HG03095 (cell line): ENCODE results near the gene MGRN1.
A peak's percentile ranks its signal among the peaks of the same experiment; 100 is the strongest.

Experiments used
- ATAC-seq: cut with Tn5 transposase; IDR thresholded peaks from one replicate; pipeline ENCODE4 v1.9.1; 2021; ENCODE audit warnings: moderate library complexity; ENCODE audit not compliant: unreplicated experiment

The MGRN1 gene

DNA sequence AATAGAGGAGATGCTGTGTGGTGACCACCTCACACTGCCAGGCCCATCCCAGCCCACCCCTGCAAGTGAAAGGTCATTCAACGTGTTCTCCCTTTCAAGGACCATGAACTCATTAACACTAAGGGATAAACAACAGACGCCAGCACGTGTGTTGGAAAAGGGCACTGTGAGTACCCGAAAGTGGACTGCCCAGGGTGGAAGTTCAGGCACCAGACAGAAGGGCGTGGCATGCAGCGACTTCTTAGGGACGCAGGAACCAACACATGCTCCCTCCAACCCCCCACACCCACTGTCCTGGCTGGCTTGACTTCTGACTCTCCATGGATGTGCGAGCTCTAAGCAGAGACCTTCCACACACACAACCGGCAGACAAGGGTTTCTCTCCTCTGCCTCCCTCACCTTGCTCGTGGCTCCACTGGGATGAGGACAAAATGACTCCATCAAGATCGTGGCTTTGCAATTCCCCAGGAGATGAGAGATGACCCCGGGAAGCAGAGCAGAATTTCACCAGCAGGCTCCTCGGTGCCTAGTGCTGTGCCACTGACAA, 20.9 kb upstream of the MGRN1 start:
- ATAC-seq = no peak

DNA sequence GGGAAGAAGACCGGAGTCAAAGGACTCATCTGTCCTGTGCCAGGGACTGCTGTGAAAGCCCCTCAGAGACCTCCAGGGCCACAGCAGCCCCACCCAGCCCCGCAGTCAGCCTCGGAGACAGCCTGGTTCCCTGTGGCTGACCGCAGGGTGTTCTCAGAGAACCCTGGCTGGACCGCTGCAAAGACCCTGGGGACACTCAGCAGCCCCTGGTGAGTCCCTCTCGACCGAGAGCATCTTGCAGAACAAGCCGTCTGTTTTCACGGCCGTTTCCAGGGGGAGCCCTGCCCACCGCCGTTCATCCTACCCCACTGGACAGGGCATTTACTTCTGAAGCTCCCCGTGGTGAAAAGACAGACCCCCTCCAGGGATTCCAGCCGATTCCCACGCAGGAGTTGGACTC, 20.2 kb upstream of the MGRN1 start:
- no peak for ATAC-seq

DNA sequence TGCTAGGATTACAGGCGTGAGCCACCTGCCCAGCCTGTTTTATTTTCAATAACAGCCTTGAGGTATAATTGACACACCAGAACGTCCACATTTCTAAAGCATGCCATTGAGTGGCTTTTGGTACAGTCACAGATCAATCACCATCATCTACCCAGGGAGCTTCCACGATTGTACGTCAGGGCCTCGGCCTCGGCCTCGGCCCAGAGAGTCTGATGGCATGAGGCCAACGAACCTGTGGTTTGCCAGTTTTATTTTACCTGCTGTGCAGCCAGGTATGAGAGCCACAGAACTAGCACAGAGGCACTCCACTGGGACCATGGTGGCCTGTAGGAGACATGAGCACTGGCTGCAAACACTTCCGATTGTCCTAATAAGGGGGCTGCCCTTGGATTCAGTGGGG, 18.3 kb upstream of the MGRN1 start:
- no peak for ATAC-seq

DNA sequence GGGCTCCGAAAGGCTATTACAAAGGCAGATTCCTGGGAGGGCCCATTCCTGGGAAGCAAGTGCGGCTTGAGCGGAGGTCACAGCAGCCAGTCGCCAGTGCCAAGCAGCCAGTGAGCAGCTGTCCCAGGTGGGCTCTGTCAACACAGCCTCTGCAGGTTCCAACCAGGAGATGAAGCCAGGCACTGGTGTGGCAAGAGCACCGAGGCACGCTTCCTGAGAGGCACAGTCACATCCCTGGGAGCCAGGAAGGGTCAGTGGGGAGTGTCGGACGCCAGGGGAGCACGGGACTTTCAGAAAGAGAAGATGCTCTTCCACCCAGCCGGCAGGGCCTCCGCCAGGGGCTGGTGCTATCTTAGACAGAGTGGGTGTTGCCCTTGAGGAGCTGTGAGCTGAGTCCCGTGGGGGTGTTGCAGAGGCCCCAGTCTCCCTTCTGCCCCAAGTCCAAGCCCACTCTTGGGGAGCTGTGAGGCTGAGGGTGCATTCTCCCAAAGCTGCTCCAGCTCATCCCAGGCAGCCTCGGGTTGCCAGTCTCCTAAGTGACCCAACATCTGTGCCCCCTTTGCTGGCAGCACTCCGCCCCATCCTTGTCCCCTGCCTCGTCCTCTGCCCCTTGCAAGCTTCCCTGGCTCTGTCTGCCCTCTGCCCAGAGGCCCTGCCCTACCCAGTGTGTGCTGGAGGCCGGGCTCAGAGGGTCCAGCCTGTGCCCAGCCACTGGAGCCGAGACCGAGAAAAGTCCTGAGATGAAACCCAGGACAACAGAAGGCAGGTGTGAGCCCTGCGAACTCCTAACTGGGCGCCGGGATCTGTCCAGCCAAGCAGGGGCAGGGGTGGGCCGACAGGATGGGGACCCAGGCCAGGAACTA, 16.6 kb upstream of the MGRN1 start:
- no peak for ATAC-seq

DNA sequence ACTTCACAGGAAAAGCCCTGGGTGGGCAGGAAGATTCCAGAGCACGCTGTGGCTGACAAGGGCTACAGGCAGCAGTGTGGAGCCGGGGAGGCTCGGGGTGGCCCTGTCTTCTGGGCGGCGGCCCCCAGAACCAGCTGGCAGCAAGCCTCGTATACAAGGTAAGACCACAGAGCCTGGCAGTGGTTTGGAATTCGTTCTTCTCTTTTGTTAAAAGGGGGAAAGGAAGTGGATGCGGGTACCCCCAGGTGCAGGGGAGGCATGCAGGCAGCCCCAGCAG, 16.0 kb upstream of the MGRN1 start:
- no peak for ATAC-seq

DNA sequence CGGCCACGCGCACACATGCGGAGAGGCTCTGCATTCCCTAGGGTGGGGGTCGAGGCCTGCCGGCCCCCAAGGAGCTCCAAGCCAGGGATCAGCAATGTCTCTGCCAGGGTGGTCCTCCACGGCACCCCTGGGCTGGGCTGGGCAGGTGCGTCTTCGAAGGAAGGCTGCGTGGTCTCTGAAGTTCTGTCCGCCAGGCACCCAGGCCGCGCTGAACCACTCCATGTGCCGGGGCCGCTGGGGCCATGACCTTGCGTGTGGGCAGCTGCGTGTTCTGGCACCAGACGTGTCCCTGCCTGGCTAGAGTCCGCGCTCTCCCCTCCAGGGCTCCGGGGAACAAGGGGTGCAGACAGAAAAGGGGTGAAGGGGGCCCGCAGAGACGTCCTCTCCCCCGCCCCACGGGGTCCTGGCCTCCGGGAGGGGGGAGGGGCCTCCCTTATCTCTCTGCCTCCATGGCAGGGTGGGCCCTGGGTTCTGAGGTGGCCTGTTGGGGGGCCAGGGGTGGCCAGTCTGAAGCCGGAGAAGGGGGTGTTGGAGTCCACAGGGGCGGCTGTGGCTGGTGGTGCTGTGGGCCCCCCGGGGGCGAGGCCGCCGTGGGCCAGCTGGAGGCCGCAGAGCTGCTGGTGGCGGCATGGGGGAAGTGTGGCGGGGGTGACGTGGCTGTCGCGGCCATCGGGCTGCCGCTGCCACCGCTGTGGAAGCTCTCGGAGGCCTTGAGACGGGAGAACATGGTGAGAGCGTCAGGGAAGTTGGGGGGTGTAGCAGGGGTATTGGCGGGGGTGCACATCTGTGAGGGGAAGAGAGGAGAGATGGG, 15.2 kb upstream of the MGRN1 start:
- ATAC-seq = no peak

DNA sequence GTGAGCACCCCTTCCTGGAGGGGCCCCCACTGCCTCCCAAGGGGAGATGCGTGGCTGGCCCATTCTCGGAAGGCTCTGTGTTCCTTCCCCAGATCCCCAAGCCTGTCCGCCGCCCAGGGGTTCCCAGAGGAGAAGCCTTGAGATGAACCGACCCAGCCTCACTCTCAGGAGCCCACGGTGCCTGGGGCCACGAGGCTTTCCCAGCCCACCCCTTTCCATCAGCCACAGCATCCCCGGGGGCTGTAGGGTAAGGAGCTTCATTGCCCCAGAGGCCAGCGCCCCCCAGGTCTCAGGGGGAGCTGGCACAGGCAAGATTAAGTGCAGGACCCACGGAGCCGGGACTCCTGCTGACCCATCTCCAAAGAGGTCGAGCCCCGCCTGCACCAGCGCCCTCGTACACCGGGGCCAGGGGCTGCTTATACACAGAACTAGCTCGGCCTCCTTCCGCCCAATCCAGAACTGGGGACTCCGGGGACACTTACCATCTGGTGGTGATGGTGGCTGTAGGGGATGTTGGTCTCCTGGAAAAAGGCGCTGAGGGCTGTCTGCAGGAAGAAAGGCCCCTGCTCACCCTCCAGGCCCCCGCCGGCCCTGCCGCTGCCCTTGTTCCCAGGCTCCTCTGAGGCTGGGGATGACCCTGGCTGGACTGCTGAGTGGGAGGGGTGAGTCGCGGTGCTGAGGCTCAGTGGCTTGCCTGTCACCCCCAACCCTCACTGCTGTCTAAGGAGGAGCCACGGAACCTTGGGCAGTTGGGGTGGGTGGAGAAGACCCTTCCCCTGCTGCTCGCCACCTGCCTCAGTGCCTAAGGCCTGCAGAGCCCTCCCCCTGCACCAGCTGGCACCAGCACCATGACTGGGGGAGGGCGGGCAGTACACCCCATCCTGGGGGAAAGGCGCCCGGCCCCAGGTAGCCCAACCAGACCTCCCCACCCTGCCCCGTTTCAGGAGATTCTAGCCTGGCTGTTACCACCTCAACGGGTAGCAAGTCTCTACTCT, 14.3 kb upstream of the MGRN1 start:
- no peak for ATAC-seq

DNA sequence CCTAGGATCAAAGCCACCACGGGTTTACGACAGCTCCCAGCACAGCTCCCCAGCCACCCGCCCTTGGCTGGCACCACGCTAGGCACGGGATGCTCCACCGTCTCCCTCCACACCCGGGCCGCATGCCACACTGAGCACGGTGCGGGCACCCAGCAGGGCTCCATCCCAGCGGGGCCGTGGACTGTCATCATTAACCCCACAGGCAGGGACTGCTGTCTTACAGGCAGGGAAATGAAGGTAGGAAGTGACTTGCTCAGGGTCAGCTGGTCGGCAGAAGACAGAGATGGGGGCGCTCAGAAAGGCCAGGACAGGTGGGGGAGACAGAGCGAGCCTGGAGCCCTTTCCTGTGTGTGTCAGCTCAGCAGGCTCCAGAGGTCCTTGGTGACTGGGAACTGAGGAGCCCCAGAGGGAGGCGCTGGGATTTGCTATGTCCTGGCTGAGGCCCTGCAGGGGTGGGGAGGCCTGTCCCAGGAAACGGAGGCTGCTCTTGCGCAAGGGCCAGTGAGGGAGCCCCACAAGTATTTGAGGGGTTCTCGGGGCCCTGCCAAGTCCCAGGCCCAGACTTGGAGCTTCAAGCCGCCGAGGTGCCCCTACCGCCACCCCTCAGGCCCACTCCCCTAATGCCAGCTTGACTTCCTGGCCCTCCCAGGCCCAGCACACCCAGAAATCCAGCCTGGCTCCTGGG, 13.1 kb upstream of the MGRN1 start:
- ATAC-seq = no peak

DNA sequence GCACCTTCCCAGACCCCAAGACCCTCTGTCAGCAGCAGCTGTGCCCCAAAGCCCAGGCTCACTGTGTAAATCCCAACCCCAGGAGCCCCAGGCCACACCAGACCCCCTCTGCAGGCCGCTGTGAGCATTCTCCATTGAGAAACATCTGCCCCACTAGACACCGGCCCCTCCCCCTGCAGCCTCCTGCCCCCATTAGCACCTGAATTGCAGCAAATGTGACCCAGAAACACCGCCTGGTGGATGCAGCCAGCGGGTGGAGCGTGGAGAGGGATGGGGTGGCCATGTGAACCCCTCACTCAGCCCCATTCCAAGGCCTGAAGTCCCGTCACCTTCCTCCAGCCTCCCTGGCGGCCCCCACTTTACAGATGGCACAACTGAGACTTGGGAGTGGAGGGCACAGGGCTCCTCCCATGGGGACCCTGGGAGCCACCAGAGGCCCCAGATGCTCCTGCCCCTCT, 12.1 kb upstream of the MGRN1 start:
- no peak for ATAC-seq

DNA sequence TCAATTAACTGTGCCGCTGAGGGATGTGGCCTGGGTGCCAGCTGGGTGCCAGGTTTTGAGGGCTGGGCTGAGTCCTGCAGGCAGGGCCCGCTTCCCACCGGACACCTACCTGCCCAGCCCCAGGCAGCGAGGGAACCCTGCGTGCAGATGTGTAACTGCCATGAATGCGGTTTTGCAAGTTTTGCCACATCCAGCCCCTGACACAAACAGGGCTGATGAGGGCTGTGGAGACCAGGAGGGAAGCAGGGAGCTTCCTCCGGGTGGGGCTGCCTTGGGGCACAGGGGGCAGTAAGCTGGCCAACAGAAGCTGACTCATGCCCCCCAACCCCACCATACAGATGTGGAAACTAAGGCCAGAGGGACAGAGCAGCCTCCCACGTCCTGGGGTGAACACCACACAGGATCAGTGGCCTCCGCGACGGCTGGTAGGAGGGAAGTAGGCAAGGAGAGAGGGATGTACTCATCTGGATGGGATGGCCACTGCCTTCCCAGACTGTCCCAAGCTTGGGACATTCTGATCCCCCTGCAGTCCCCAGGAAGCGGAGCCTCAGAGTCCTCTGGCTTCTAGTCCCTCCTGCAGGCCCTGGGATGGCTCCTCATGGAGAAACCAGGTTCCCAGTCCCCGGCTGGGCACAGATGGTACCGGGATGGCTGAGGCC, 11.5 kb upstream of the MGRN1 start:
- ATAC-seq = no peak

DNA sequence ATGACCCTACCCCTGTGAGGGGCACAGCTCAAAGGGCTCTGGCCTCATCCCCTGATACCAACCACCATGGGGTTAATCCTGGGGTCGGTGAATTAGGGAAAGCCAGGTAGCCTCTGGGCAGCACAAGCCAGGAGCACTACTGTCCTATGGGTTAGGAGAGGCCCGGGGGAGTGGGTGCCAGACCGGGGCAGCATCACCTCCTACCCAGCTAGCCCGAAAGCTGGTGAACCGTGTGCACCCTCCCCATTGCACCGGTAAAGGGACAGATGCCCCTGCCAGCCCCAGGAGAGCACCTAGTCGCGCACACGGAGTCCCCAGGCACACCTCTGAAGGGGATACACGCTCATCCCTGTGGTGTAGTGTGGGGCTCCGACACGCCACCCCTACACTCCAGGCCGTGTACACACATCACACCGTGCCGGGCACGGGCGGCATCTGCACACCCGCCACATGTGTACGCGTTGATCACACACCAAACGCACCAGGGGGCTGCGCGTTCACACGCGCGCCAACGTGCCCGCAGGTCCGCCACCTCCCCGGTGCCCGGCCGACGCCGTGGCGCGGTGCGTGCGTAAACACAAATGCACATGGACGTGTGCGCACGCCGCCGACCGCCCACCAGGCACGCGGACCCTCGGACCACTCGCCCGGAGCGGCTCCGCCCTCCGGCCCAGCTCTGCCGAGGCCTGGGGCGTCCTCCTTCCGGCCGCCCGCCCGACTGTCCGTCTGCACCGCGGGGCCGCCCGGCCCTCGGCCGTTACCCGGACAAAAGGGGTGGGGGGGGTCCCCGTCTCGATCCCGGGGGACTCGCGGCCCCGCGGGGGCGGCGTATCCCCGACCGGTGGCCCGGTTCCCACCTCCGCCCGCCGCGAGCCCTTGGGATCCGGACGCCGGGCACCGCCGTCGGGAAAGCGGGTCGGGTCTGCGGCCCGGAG, 10.7 kb upstream of the MGRN1 start:
- ATAC-seq = no peak

DNA sequence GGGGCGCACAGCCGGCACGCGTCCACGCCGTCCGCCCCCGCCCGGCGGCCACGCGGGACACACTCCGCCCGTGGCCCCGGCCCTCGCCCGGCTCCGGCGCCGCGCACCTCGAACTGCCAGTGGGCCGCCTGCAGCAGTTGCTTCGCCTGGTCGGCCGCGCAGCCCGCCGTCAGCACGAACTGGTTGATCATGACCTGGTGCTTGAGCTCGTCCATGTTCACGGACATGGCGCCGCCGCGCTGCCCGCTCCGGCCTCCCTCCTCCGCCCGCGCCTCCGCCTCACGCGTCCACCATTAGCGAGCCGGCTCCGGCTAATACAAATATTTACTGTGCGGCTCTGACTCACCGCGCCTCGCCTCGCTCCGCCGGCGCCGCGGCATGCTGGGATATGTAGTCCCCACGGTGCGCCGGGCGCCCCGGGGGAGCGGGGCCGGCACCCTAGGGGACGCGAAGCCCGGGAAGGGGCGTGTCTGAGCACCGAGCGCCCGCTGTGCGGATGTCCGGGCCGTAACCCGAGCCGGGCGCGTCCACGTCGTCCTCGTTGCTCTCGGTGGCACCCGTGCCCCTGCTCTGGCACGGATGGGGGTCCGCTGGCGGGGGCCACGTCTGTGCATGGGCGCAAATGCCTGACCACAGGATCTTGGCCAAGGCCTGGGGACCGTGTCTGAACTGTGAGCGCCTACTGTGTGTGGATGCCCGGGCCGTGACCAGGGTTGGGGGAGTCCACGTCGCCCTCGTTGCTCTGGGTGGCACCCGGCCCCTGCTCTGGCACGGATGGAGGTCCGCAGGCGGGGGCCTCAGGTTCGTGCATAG, 9.8 kb upstream of the MGRN1 start, which contains the start of gene UBALD1:
UBALD1 (minus strand) TSS at position 318 of the 813 bp plus-strand sequence; CDS start at position 227, 91 bp downstream.
- ATAC-seq = peak; percentile 57

DNA sequence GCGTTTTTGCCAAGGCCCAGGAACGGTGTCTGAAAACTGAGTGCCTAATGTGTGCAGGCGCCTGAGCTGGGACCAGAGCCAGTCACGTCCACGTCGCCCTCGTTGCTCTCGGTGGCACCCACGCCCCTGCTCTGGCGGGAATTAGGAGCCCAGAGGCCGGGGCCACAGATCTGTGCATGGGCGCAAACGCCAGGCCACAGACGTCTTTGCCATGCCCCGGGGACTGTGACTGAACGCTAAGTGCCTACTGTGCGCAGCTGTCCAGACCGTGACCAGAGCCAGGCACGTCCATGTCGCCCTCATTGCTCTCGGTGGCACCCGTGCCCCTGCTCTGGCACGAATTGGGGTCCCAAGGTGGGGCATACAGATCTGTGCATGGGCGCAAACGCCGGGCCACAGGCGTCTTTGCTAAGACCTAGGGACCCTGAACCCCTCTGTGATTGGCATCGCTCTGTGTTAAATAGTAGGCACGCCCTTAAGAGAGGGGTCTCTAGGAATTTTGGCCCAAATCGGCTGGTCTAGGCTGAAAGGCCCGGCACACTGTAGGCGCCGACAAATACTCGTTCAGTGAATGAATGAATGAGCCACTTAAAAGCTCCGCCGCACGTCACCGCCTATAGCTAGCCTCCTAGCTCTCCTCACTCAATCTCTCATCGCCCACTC, 9.1 kb upstream of the MGRN1 start:
- ATAC-seq = no peak

DNA sequence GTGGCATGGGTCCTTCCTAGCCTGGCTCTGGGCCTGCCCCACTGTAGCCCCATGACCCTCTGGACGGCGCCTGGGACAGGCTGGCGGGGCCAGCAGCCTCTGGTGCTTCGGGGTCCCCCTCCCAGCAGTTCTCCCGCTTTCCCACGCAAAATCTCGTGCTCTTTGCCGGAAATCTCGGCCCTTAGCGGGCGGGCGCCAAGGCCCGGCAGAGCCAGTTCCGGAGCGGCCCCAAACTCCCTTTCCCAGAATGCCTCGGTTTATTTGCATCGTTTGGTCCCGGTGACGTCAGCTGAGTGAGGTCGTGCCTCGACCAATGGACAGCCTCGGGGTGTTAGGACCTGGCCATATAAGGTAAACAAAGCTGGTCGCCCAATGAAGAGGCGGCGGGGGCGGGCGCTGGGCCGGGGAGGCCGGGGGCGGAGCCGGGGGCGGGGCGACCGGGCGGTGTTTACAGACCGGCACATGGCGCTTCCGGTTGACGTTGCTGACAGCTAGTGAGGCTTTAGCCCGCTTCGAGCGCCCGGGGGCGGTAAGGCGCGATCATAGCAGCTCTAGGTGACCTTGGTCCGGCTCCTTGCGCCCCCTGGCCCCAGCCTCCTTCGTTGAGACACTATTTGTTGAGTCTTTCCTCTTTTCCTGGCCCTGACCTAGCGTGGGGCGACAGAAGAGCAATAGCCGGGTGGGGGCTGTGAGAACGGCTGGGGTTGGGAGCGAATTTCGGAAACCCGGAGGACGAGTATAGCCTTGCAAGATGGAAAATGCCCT, 8.4 kb upstream of the MGRN1 start:
- ATAC-seq = peak; percentile 68

DNA sequence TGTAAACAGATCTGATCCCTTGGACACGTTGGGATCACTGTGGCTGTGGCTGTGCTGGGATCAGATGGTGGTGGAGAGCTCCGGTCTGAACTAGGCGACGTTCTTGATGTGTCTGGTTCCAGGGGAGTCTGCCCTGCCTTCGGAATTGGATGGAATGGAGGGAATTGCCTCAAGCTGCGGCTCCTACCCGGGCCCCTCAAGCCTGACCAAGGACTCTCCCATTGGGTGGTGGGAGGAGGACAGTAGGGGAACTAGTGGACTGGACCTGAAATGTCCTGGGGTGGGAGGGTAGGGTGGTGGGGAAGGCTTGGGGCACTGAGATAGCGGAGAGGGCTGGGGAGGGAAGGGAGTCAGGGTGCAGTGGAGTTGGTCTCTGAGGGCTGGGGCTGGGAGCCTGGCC, 6.7 kb upstream of the MGRN1 start:
- no peak for ATAC-seq

DNA sequence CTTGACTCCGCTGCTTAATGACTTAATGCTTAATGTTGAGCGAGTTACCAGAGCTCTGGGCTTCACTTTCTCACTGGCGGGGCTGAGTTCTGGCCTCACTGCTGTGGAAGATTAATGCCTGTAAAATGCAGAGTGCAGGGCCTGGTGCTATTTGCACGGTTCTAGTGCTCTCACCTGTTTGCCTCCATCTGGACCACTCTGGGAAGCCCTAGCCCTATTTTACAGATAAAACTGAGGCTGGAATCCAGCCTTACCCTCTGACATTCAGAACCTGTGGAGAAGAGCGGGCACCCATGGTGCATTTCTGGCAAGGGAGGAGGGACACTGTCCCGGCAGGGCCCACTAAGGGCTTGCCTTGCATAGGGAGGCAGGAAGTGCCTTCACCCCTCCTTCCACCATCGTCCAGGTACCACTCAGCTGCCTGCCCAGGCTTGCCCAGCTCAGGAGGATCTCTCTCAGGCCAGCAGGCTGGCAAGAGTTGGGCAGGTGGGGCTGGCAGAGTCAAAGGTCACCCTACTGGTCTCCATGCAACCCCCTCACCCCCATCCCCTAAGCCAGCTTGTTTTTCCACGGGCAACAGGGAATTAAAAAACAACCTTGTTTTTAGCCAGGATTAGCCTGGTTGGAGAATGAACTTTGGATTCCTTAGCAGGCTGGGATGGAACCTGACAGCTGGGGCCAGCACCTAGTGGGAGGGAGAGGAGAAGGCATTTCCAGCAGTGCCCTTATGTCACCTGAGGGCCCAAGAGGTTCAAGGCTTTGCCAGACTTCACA, 5.8 kb upstream of the MGRN1 start:
- no peak for ATAC-seq
